IMR-90 (cell line): Measurements from ENCODE around the gene EPS8. TPM values are rescaled to one million over a fixed set of nuclear protein-coding genes. Genes with fewer than 3 reads are reported as not detected.

ENCODE experiments used
- ATAC-seq: fragments of 200-7000 bp; cut with Tn5 transposase; 2 replicates; pipeline ENCODE4 v1.9.1; 2020; ENCODE audit warnings: low read depth, mild to moderate bottlenecking, moderate library complexity
- BruUV-seq: library from RNA; stranded (reverse); fragments of 400-500 nt; replicated peaks from 2 replicates; lab custom pipeline; 2021; lab: Mats Ljungman, UMichigan
- CTCF ChIA-PET: fragments of 300-600 bp; formaldehyde crosslinking; extraction: SDS; loops from one replicate; lab custom pipeline; 2021; ENCODE audit warnings: antibody characterized with exemption; lab: Yijun Ruan, JAX
- POLR2A ChIA-PET: fragments of 300-600 bp; sonication (Branson Sonifier 250); formaldehyde crosslinking; loops from one replicate; lab custom pipeline; 2022; ENCODE audit warnings: antibody characterized with exemption; ENCODE audit not compliant: unreplicated experiment; lab: Charles Lee
- DNase-seq: peaks from one replicate; pipeline ENCODE4 v3.0.0; 2013
- H2AFZ ChIP-seq: replicated peaks from 2 replicates; pipeline ENCODE3; 2013; ENCODE audit warnings: low read length, mild to moderate bottlenecking; ENCODE audit not compliant: poor library complexity
- H2AK5ac ChIP-seq: 2 replicates; pipeline ENCODE4 v1.6.1; 2013; ENCODE audit warnings: low read depth, low read length, inconsistent platforms
- H2AK9ac ChIP-seq: replicated peaks from 2 replicates; pipeline ENCODE3; 2013; ENCODE audit warnings: mild to moderate bottlenecking, low read depth, low read length, moderate library complexity; ENCODE audit not compliant: poor library complexity
- H2BK120ac ChIP-seq: 2 replicates; pipeline ENCODE4 v1.6.1; 2013; ENCODE audit warnings: low read depth, low read length, inconsistent platforms
- H2BK15ac ChIP-seq: 3 replicates; pipeline ENCODE4 v1.6.1; 2013; ENCODE audit warnings: low read depth, low read length, inconsistent platforms
- H2BK20ac ChIP-seq: 2 replicates; pipeline ENCODE4 v1.6.1; 2013; ENCODE audit warnings: low read depth, mild to moderate bottlenecking, inconsistent platforms, low read length, moderate library complexity
- H2BK5ac ChIP-seq: 2 replicates; pipeline ENCODE4 v1.6.1; 2013; ENCODE audit warnings: mild to moderate bottlenecking, low read depth, low read length, inconsistent platforms; ENCODE audit not compliant: poor library complexity, severe bottlenecking
- H3K14ac ChIP-seq: replicated peaks from 2 replicates; pipeline ENCODE4 v1.6.1; 2013; ENCODE audit warnings: low read depth, low read length, inconsistent platforms
- H3K18ac ChIP-seq: 2 replicates; pipeline ENCODE4 v1.6.1; 2013; ENCODE audit warnings: low read depth, low read length, control low read depth
- H3K23ac ChIP-seq: 2 replicates; pipeline ENCODE4 v1.6.1; 2013; ENCODE audit warnings: low read depth, low read length, inconsistent platforms
- H3K27ac ChIP-seq: 2 replicates; pipeline ENCODE4 v1.5.1; 2013; ENCODE audit warnings: mild to moderate bottlenecking, control low read depth, low read length; ENCODE audit not compliant: insufficient read depth
- H3K27me3 ChIP-seq: 2 replicates; pipeline ENCODE4 v1.6.1; 2013; ENCODE audit warnings: low read length; ENCODE audit not compliant: control insufficient read depth, insufficient read depth
- H3K36me3 ChIP-seq: 2 replicates; pipeline ENCODE4 v1.6.1; 2013; ENCODE audit warnings: low read length, mixed read lengths; ENCODE audit not compliant: control insufficient read depth, insufficient read depth
- H3K4ac ChIP-seq: 2 replicates; pipeline ENCODE4 v1.6.1; 2013; ENCODE audit warnings: low read depth, low read length, inconsistent platforms
- H3K4me1 ChIP-seq: 2 replicates; pipeline ENCODE4 v1.6.1; 2013; ENCODE audit warnings: low read length, mixed read lengths; ENCODE audit not compliant: control insufficient read depth, insufficient read depth
- H3K4me2 ChIP-seq: 2 replicates; pipeline ENCODE4 v1.6.1; 2013; ENCODE audit warnings: low read depth, mild to moderate bottlenecking, control low read depth, low read length, moderate library complexity
- H3K4me3 ChIP-seq: 2 replicates; pipeline ENCODE4 v1.5.1; 2013; ENCODE audit warnings: low read depth, mild to moderate bottlenecking, control low read depth, low read length, moderate library complexity; ENCODE audit not compliant: insufficient read depth
- H3K56ac ChIP-seq: 2 replicates; pipeline ENCODE4 v1.6.1; 2013; ENCODE audit warnings: low read length, inconsistent platforms; ENCODE audit not compliant: insufficient read depth; ENCODE audit errors: extremely low read depth
- H3K79me1 ChIP-seq, 2 experiments: 2 replicates each; pipeline ENCODE4 v1.6.1; 2013; ENCODE audit warnings: low read length in 2 of 2, inconsistent platforms in 1 of 2, low read depth in 1 of 2
- H3K9ac ChIP-seq: 2 replicates; pipeline ENCODE4 v1.6.1; 2013; ENCODE audit warnings: low read depth, low read length, control low read depth
- H3K9me1 ChIP-seq: 2 replicates; pipeline ENCODE4 v1.6.1; 2013; ENCODE audit warnings: low read length, inconsistent platforms; ENCODE audit not compliant: insufficient read depth
- H3K9me3 ChIP-seq: 2 replicates; pipeline ENCODE4 v1.6.1; 2013; ENCODE audit warnings: low read length; ENCODE audit not compliant: control insufficient read depth, insufficient read depth
- H4K20me1 ChIP-seq: 2 replicates; pipeline ENCODE4 v1.6.1; 2013; ENCODE audit warnings: low read length, inconsistent platforms; ENCODE audit not compliant: insufficient read depth
- H4K5ac ChIP-seq: 2 replicates; pipeline ENCODE4 v1.6.1; 2013; ENCODE audit warnings: mild to moderate bottlenecking, low read depth, low read length, control low read depth
- H4K8ac ChIP-seq, 2 experiments: 2 replicates each; pipeline ENCODE4 v1.6.1; 2013; ENCODE audit warnings: low read depth in 2 of 2, low read length in 2 of 2, control low read depth in 1 of 2, inconsistent platforms in 1 of 2
- H4K91ac ChIP-seq: 2 replicates; pipeline ENCODE4 v1.6.1; 2013; ENCODE audit warnings: low read depth, low read length, inconsistent platforms; ENCODE audit not compliant: insufficient read depth
- CHD1 ChIP-seq: IDR thresholded peaks from 2 replicates; pipeline ENCODE4 v1.6.1; 2012; ENCODE audit warnings: low read depth, low read length, improper control_type of control experiment
- CTCF ChIP-seq: conservative IDR thresholded peaks from 2 replicates; pipeline ENCODE4 v1.5.1; 2012; ENCODE audit warnings: mild to moderate bottlenecking, low read depth, low read length, improper control_type of control experiment
- FOS ChIP-seq: fragments of 150-350 bp; IDR thresholded peaks from 2 replicates; pipeline ENCODE4 v1.6.1; 2016; ENCODE audit warnings: low read depth, low read length
- MAFK ChIP-seq: IDR thresholded peaks from 2 replicates; pipeline ENCODE4 v1.6.1; 2012; ENCODE audit warnings: low read depth, low read length, improper control_type of control experiment
- MAZ ChIP-seq: IDR thresholded peaks from 2 replicates; pipeline ENCODE4 v1.6.1; 2012; ENCODE audit warnings: low read depth, mild to moderate bottlenecking, low read length, improper control_type of control experiment, moderate library complexity, borderline replicate concordance
- MXI1 ChIP-seq: IDR thresholded peaks from 2 replicates; pipeline ENCODE4 v1.6.1; 2012; ENCODE audit warnings: low read depth, mild to moderate bottlenecking, low read length, moderate library complexity, borderline replicate concordance
- NFE2L2 ChIP-seq: fragments of 150-350 bp; IDR thresholded peaks from 2 replicates; pipeline ENCODE4 v1.6.1; 2016; ENCODE audit warnings: low read depth, mild to moderate bottlenecking, low read length
- POLR2A ChIP-seq: IDR thresholded peaks from 2 replicates; pipeline ENCODE4 v1.6.1; 2012; ENCODE audit warnings: mild to moderate bottlenecking, low read depth, low read length
- RAD21 ChIP-seq: IDR thresholded peaks from 2 replicates; pipeline ENCODE4 v1.6.1; 2012; ENCODE audit warnings: low read length, improper control_type of control experiment
- RCOR1 ChIP-seq: IDR thresholded peaks from 2 replicates; pipeline ENCODE4 v1.6.1; 2012; ENCODE audit warnings: mild to moderate bottlenecking, low read length, improper control_type of control experiment; ENCODE audit not compliant: insufficient replicate concordance
- RFX5 ChIP-seq: IDR thresholded peaks from 2 replicates; pipeline ENCODE4 v1.8.0; 2012; ENCODE audit warnings: low read depth, mild to moderate bottlenecking, low read length, moderate library complexity
- SMC3 ChIP-seq: fragments of 150-350 bp; IDR thresholded peaks from 2 replicates; pipeline ENCODE4 v1.6.1; 2016; ENCODE audit warnings: low read depth, mild to moderate bottlenecking, antibody characterized with exemption, low read length, moderate library complexity
- USF2 ChIP-seq: fragments of 150-350 bp; IDR thresholded peaks from 2 replicates; pipeline ENCODE4 v1.6.1; 2017; ENCODE audit warnings: mild to moderate bottlenecking, antibody characterized with exemption, low read length, low read depth
- WGBS, 2 experiments: methylation state at CpG; one replicate each; pipeline versions ENCODE4 v1.1.5 to v1.1.7; 2013; ENCODE audit warnings: missing lambda C conversion rate in 2 of 2; ENCODE audit not compliant: insufficient read length in 1 of 2; ENCODE audit errors: extremely low coverage in 2 of 2; 5-methylcytosine and 5-hydroxymethylcytosine counted together
- dilution Hi-C: fragments of 300-500 bp; cut with HindIII; formaldehyde crosslinking; loops from one replicate; pipeline ENCODE4 v1.14.3; 2018; ENCODE audit warnings: low sequenced_read_pairs; ENCODE audit not compliant: unreplicated experiment
- in situ Hi-C: fragments of 300-500 bp; cut with MboI; formaldehyde crosslinking; loops from 3 replicates; pipeline ENCODE4 v1.14.3; 2019; ENCODE audit warnings: low sequenced_read_pairs, inconsistent platforms, mixed read lengths
- intact Hi-C: fragments of 100-400 bp; cut with micrococcal nuclease; formaldehyde crosslinking; loops from 2 replicates; pipeline ENCODE4 v1.10.0; 2022
- polyA plus RNA-seq, 3 experiments: library from polyadenylated mRNA; depleted of rRNA; stranded (reverse); fragments of >200 nt; gene quantifications; 2 replicates each; pipeline ENCODE4 v1.2.3, GENCODE V29; 2012; ENCODE audit warnings: low replicate concordance in 1 of 3
- total RNA-seq: library from RNA; depleted of rRNA; stranded (reverse); fragments of >200 nt; gene quantifications from 2 replicates; pipeline ENCODE4 v1.2.3, GENCODE V29; 2012

EPS8 gene
- total and polyA plus RNA-seq, 2 of the 4 experiments (the other 2 are of a cell fraction): 45.1 to 104 TPM

GRCh38 chr12:15574353-15574752, 214.8 kb downstream of the EPS8 start:
- POLR2A ChIA-PET: no interaction called here
- no peak overlapping the region for H3K18ac ChIP-seq
- H3K27ac ChIP-seq: no peak overlapping the region
- no peak overlapping the region for H4K8ac ChIP-seq
- in situ Hi-C loops (no loop called here), intact Hi-C loops (no loop called here), dilution Hi-C loops (no loop called here)
- BruUV-seq: no TSS peak
- no peak overlapping the region for H2AK5ac ChIP-seq
- CTCF ChIA-PET: interaction anchor here (0.6 to 1.4 kb wide), 4 partner anchors 9 to 354 kb away, joined by 3 read pairs; no protein-coding TSS in a partner anchor
- H2BK20ac ChIP-seq: no peak overlapping the region
- ATAC-seq (no peak), DNase-seq (no peak)
- no peak overlapping the region for H2AFZ ChIP-seq
- H3K9me3 ChIP-seq: 0 out of 2 replicates have a peak, but pooled peaks cover 3% of the 10 kb centered on the region
- no peaks in the 10 kb centered on the region for H4K20me1 ChIP-seq
- H3K4me1 ChIP-seq: peaks cover 2% of the 10 kb centered on the region; the same call in 1 of the 2 replicates
- no peak overlapping the region for H2BK120ac ChIP-seq
- no peak overlapping the region for H3K4me2 ChIP-seq
- no peak overlapping the region for H2BK15ac ChIP-seq
- H2BK5ac ChIP-seq: no peak overlapping the region
- H3K4me3 ChIP-seq: no peak overlapping the region
- H3K27me3 ChIP-seq: no peaks in the 10 kb centered on the region
- no peaks in the 10 kb centered on the region for H3K9me1 ChIP-seq
- no peak overlapping the region for H3K56ac ChIP-seq
- H3K79me1 ChIP-seq: no peaks in the 10 kb centered on the region
- H3K9ac ChIP-seq: no peak overlapping the region
- H3K36me3 ChIP-seq: no peaks in the 10 kb centered on the region
- H2AK9ac ChIP-seq: no peak overlapping the region
- TF ChIP-seq MXI1 (no peak), POLR2A (no peak), CTCF (no peak), RAD21 (no peak), MAFK (no peak), RFX5 (no peak), SMC3 (no peak), RCOR1 (no peak), USF2 (no peak), CHD1 (no peak), FOS (no peak), NFE2L2 (no peak), MAZ (no peak)
- H4K91ac ChIP-seq: no peak overlapping the region
- H3K4ac ChIP-seq: no peak overlapping the region
- no CpG with 5 or more reads among the region's 1 CpG for whole genome bisulfite sequencing, 2 experiments
- H4K5ac ChIP-seq: no peak overlapping the region
- no peak overlapping the region for H3K23ac ChIP-seq
- no peak overlapping the region for H3K14ac ChIP-seq
